OCI-LY7 (cell line): ENCODE results near the gene RAB17.

ENCODE experiments used
- EZH2phosphoT487 ChIP-seq: fragments of 200-600 bp; sonication (generic); IDR thresholded peaks from 2 replicates; pipeline ENCODE4 v1.6.1; 2018; ENCODE audit warnings: low read depth, borderline replicate concordance, mild to moderate bottlenecking, mixed run types, antibody characterized with exemption, low read length, moderate library complexity, mixed read lengths
- TF ChIP-seq, protein P1 (sequence below): fragments of 200-600 bp; sonication (generic); conservative IDR thresholded peaks from 2 replicates; pipeline ENCODE4 v1.5.1; 2014; ENCODE audit warnings: mild to moderate bottlenecking, antibody characterized with exemption, low read length, moderate library complexity, mixed read lengths

DNA sequence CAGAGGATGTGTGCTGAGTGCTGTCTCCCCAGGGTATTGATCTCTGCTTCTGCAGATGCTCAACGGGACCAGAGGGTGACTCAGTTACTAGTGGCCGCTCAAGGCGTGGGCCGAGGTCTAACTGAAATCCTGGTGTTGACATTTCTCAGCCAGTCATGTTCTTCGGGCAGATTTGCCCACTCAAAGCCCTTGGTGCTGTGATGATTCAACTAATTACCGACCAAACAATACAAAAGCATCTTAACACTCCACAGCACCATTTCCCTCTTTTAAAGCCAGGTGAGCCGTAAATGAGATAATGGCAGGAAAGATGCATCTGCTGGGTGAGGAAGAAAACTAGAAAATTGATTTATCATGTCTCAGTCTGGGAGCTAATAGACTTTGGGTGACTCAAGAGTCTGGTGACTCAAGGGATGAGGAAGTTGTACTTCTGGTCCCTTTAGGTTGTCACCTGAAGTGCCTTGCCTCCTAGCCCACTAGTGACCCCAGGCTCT is 56.8 kb downstream of the RAB17 start:
- TF ChIP-seq, protein P1, sequence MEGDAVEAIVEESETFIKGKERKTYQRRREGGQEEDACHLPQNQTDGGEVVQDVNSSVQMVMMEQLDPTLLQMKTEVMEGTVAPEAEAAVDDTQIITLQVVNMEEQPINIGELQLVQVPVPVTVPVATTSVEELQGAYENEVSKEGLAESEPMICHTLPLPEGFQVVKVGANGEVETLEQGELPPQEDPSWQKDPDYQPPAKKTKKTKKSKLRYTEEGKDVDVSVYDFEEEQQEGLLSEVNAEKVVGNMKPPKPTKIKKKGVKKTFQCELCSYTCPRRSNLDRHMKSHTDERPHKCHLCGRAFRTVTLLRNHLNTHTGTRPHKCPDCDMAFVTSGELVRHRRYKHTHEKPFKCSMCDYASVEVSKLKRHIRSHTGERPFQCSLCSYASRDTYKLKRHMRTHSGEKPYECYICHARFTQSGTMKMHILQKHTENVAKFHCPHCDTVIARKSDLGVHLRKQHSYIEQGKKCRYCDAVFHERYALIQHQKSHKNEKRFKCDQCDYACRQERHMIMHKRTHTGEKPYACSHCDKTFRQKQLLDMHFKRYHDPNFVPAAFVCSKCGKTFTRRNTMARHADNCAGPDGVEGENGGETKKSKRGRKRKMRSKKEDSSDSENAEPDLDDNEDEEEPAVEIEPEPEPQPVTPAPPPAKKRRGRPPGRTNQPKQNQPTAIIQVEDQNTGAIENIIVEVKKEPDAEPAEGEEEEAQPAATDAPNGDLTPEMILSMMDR = no peak
- TF ChIP-seq EZH2phosphoT487 = no peak
